ENCODE results near the gene COQ8A.

DNA sequence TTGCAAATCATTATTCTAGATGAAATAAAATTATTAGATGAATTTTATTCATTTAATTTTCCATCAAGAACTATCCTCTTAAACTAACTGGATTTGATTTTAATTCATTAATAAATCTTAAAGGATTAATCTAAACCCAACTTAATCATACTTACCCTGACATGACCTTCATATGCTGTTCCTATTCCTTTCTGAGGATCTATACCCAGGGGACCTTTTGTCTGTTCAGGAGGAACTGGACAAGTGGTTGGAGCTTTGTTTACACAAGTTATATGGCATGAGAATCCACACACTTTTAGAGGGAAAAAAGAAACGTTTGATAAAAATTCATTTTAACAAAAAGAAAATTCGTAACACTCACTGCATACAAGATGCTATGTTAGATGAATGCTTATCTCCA lies 95.2 kb downstream of the COQ8A start:
- TF ChIP-seq POLR2AphosphoS5 (IDR thresholded peaks at IDR 0.05; ENCODE audit: low read depth): no peak
- TF ChIP-seq, protein P1, sequence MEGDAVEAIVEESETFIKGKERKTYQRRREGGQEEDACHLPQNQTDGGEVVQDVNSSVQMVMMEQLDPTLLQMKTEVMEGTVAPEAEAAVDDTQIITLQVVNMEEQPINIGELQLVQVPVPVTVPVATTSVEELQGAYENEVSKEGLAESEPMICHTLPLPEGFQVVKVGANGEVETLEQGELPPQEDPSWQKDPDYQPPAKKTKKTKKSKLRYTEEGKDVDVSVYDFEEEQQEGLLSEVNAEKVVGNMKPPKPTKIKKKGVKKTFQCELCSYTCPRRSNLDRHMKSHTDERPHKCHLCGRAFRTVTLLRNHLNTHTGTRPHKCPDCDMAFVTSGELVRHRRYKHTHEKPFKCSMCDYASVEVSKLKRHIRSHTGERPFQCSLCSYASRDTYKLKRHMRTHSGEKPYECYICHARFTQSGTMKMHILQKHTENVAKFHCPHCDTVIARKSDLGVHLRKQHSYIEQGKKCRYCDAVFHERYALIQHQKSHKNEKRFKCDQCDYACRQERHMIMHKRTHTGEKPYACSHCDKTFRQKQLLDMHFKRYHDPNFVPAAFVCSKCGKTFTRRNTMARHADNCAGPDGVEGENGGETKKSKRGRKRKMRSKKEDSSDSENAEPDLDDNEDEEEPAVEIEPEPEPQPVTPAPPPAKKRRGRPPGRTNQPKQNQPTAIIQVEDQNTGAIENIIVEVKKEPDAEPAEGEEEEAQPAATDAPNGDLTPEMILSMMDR (conservative IDR thresholded peaks at IDR 0.05; ENCODE audit: low read depth in 2 of 2): no peak
- TF ChIP-seq EZH2 (IDR thresholded peaks at IDR 0.05; ENCODE audit: low read depth, unreplicated experiment): no peak
- TF ChIP-seq, protein P2, sequence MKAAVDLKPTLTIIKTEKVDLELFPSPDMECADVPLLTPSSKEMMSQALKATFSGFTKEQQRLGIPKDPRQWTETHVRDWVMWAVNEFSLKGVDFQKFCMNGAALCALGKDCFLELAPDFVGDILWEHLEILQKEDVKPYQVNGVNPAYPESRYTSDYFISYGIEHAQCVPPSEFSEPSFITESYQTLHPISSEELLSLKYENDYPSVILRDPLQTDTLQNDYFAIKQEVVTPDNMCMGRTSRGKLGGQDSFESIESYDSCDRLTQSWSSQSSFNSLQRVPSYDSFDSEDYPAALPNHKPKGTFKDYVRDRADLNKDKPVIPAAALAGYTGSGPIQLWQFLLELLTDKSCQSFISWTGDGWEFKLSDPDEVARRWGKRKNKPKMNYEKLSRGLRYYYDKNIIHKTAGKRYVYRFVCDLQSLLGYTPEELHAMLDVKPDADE (IDR thresholded peaks at IDR 0.05): no peak
- TF ChIP-seq JUNB (IDR thresholded peaks at IDR 0.05; ENCODE audit: unreplicated experiment): no peak
- TF ChIP-seq, protein P3, sequence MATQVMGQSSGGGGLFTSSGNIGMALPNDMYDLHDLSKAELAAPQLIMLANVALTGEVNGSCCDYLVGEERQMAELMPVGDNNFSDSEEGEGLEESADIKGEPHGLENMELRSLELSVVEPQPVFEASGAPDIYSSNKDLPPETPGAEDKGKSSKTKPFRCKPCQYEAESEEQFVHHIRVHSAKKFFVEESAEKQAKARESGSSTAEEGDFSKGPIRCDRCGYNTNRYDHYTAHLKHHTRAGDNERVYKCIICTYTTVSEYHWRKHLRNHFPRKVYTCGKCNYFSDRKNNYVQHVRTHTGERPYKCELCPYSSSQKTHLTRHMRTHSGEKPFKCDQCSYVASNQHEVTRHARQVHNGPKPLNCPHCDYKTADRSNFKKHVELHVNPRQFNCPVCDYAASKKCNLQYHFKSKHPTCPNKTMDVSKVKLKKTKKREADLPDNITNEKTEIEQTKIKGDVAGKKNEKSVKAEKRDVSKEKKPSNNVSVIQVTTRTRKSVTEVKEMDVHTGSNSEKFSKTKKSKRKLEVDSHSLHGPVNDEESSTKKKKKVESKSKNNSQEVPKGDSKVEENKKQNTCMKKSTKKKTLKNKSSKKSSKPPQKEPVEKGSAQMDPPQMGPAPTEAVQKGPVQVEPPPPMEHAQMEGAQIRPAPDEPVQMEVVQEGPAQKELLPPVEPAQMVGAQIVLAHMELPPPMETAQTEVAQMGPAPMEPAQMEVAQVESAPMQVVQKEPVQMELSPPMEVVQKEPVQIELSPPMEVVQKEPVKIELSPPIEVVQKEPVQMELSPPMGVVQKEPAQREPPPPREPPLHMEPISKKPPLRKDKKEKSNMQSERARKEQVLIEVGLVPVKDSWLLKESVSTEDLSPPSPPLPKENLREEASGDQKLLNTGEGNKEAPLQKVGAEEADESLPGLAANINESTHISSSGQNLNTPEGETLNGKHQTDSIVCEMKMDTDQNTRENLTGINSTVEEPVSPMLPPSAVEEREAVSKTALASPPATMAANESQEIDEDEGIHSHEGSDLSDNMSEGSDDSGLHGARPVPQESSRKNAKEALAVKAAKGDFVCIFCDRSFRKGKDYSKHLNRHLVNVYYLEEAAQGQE (IDR thresholded peaks at IDR 0.05; ENCODE audit: unreplicated experiment): no peak
- no peak for TF ChIP-seq EZH2phosphoT487 (IDR thresholded peaks at IDR 0.05; ENCODE audit: unreplicated experiment)
- no peak for TF ChIP-seq CREB1 (CRISPR knock-in tag; IDR thresholded peaks at IDR 0.05; ENCODE audit: low read depth)
- no peak for TF ChIP-seq NANOG (IDR thresholded peaks at IDR 0.05; ENCODE audit: borderline replicate concordance)
- TF ChIP-seq STAT1 (IDR thresholded peaks at IDR 0.05; ENCODE audit: unreplicated experiment): no peak
- no peak for TF ChIP-seq ZNF331 (CRISPR knock-in tag; IDR thresholded peaks at IDR 0.05; ENCODE audit: low read depth)
